GM13977 (cell line): ENCODE measurements around the gene VPS52.
A peak's percentile ranks its signal among the peaks of the same experiment; 100 is the strongest.

Source experiments
- DNase-seq: peaks from one replicate; pipeline ENCODE4 v3.0.0; 2012; ENCODE audit warnings: low spot score
- in situ Hi-C: fragments of 300-500 bp; cut with MboI; formaldehyde crosslinking; loops from one replicate; pipeline ENCODE4 v1.12.0; 2022; ENCODE audit warnings: low sequenced_read_pairs, low pct_unique_long_range_greater_than_20kb, mixed read lengths, inconsistent platforms; ENCODE audit not compliant: unreplicated experiment
- TF ChIP-seq, protein P1 (sequence below): IDR thresholded peaks from 2 replicates; pipeline ENCODE4 v1.5.1; 2012; ENCODE audit warnings: mild to moderate bottlenecking, control low read depth; ENCODE audit not compliant: insufficient read depth; ENCODE audit errors: extremely low read depth, missing control alignments

VPS52 gene

GRCh38 chr6:33301877-33302276, 30.2 kb upstream of the VPS52 start:
- in situ Hi-C loops = no loop called here
- TF ChIP-seq, protein P1, sequence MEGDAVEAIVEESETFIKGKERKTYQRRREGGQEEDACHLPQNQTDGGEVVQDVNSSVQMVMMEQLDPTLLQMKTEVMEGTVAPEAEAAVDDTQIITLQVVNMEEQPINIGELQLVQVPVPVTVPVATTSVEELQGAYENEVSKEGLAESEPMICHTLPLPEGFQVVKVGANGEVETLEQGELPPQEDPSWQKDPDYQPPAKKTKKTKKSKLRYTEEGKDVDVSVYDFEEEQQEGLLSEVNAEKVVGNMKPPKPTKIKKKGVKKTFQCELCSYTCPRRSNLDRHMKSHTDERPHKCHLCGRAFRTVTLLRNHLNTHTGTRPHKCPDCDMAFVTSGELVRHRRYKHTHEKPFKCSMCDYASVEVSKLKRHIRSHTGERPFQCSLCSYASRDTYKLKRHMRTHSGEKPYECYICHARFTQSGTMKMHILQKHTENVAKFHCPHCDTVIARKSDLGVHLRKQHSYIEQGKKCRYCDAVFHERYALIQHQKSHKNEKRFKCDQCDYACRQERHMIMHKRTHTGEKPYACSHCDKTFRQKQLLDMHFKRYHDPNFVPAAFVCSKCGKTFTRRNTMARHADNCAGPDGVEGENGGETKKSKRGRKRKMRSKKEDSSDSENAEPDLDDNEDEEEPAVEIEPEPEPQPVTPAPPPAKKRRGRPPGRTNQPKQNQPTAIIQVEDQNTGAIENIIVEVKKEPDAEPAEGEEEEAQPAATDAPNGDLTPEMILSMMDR = no peak
- no peak for DNase-seq

GRCh38 chr6:33299237-33299944, 27.7 kb upstream of the VPS52 start:
- DNase-seq = peak; percentile 92
- in situ Hi-C loops = no loop called here
- TF ChIP-seq, protein P1 = peak; percentile 81

DNA sequence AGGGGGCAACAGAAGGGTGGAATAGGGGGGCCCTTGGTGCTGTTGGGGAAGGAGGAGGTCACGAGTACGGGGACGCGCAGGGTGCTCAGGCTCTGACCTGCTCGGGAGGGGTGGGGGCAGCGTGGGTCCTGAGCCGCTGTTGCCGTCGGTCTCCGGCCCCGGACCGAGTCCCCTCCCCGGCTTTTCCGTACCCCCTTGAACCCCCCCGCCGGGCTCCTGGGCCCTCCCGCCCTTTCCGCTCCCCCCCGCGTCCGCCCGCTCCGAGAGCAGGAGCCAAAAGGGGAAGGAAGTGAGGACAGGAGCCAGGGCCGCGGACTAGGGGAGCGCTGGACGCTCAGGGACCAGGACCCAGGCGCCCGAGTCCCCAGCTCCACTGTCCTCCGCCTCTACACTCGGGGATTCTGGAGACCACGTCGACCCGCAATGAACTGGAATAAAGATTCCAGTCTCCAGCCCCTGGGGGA, 27.1 kb upstream of the VPS52 start, which contains the start of gene RGL2:
Gene RGL2, minus strand, starts transcription at position 170 of the 464 bp plus-strand sequence. CDS start 332 bp downstream, outside the sequence.
- in situ Hi-C loops = no loop called here
- TF ChIP-seq, protein P1 = no peak
- peak; percentile 68 for DNase-seq

- TF ChIP-seq, protein P1 = no peak
- DNase-seq = peak; percentile 88
- in situ Hi-C loops = no loop called here
Measured at GRCh38 chr6:33297956-33298772, 26.5 kb upstream of the VPS52 start.

DNA sequence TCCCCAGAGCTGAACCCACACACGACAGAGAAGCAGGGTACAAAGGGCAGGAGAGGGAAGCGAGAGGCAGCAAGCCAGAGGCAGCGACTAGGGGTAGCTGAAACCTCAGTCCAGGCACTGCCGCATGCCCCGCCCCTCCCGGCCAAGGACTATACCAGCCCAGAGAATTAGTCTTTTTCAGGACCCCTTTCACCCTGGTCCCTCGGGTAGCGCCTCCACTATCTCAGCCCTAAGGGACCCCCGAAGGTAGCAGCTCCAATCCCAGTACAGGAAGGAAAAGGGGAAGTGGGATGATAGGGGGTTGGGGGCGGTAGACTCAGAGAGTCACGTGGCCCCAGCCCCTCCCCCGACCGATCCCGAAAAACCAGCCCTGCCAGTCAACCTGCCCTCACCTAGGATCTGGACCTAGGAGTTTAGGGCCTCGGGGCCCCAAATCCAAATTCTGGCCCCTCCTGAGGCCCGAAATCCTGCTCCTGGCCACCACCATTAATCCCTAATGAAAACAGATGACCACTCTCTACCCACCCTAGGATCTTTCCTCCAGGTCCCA, 25.8 kb upstream of the VPS52 start:
- TF ChIP-seq, protein P1 = no peak
- in situ Hi-C loops = no loop called here
- DNase-seq = peak; percentile 64

DNA sequence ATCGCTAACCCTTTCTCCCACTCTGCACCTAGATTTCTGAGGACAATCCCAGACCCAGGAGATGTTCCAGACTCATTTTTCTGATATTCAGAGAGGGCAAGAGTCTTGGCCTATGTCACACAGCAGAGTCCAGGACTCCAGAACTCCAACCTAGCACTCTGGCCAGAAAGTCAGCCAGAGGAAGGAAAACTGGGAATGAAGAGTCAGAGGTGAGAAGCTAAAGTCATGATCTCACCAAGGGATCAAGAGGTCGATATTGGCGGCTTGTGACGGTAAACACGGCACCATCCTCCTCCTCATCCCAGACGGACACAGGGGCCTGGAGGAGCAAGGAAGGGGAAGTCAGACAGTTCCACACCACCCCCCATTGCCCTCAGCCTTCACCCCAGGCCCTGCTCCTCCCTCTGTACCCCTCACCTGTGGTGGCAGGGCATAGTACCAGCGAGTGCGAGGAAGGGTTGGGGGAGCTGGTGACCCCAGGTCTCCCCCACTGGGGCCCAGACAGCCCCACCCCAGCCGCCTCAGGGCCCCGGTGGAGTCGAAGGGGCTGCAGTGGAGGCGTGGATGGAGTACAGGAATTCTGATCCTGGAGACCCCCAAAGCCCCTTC, 25.2 kb upstream of the VPS52 start:
- DNase-seq = no peak
- TF ChIP-seq, protein P1 = no peak
- in situ Hi-C loops = no loop called here
